Subcutaneous adipose tissue (tissue), 4 donors: ENCODE measurements around the gene AGAP1. TPM values are rescaled to one million over a fixed set of nuclear protein-coding genes. Genes with fewer than 3 reads are reported as not detected.

Experiments
- total RNA-seq, 4 donors: library from RNA; depleted of rRNA; stranded (reverse); fragments of >200 nt; gene quantifications; one replicate each; pipeline ENCODE4 v1.1.0, GENCODE V29; 2016
- TF ChIP-seq, protein P1 (sequence below): fragments of 450-650 bp; IDR thresholded peaks from one replicate; pipeline ENCODE4 v1.5.1; 2016; ENCODE audit warnings: low read depth, mild to moderate bottlenecking, control low read depth, antibody characterized with exemption, moderate library complexity

AGAP1 gene
- total RNA-seq, 4 donors from 2014 or later, result 13.6 to 26.3 (median 23.6) TPM

DNA sequence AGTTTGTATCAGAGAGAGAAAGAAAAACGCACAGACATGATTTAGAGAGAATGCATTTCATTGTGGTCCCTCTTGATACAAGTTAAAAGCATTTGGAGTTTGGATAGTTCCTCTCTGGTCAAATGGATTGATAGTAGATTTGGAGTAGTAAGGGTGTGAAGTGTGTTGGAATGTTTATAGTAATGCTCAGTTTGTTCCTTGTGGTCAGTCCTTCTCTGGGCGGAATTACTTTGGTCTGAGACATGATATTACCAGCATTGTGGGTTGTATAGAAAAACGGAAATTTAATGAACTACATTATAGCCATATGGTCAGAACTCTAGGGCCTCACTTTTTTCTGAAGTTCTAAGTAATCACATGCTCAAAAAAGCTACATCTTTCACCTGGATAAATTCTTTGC lies 178.9 kb downstream of the AGAP1 start:
- TF ChIP-seq, protein P1, sequence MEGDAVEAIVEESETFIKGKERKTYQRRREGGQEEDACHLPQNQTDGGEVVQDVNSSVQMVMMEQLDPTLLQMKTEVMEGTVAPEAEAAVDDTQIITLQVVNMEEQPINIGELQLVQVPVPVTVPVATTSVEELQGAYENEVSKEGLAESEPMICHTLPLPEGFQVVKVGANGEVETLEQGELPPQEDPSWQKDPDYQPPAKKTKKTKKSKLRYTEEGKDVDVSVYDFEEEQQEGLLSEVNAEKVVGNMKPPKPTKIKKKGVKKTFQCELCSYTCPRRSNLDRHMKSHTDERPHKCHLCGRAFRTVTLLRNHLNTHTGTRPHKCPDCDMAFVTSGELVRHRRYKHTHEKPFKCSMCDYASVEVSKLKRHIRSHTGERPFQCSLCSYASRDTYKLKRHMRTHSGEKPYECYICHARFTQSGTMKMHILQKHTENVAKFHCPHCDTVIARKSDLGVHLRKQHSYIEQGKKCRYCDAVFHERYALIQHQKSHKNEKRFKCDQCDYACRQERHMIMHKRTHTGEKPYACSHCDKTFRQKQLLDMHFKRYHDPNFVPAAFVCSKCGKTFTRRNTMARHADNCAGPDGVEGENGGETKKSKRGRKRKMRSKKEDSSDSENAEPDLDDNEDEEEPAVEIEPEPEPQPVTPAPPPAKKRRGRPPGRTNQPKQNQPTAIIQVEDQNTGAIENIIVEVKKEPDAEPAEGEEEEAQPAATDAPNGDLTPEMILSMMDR, result no peak

DNA sequence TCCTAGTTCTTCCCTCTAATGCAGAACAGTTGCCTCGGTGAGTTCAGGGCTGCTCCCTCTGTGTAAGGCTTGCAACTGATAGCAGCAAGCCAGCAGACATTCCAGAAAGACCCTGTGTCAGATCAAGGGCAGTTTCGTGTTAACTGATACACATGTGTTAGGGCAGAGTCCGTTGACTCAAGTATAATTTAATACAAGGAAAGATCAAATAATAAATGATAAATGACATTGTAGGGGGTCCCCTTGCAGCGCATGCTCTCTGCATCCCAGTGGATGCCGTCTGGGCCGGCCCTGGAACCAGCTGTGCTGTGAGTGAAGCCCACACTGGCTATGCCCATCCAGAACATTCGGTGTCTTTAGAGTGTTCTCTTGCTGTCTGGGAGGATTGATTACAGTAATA lies 180.3 kb downstream of the AGAP1 start:
- TF ChIP-seq, protein P1, result no peak

DNA sequence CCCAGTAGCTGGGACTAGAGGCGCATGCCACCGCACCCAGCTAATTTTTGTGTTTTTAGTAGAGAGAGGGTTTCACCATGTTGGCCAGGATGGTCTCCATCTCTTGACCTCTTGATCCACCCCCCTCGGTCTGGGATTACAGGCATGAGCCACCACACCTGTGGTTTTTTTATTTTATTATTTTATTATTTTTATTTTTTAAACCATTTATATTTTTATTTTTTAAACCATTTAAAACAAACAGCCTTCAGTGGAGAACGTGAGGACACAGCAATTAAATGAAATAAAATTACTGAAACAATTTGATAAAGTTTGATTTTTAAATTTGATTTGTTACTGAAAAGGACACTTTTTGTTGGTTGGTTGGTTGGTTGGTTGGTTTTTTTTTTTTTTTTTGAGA lies 181.0 kb downstream of the AGAP1 start:
- TF ChIP-seq, protein P1, result no peak

DNA sequence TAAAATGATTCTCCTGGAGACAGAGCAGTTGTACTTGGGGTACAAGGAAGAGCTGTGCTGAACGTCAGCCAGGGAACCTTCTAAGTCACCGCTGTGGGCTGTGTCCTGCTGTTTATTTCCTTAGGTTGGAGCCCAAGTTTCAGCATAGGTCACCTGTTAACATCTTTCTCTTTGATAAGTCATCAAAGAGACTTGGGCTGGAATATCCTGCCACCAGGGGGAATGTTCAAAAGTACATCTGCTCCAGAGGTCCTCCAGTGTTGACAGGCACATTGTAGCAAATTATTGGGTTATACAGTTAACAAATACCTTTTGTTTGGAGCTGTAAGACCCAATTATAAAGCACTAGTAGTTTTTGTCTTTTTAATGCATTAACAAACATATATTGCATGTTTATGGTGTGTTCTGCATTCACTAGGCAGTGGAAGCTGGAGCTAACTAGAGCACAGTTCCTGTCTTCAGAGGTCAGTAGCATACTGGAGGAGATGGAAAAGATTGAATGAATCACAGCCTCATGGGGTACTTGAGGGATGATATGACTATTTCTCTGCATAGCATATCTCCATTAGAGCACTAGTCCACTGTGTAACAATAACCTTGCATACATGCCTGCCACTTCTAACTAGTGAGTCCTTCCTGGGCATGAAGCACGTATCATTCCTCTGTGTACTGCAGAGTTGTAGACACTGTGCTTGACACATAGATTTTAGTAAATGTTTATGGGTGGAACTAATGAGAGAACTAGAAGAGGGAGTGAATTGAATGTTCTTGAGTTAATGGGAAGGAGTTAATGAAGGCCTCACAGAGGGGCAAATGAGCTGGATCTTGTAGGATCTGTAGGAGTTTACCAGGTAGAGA lies 182.1 kb downstream of the AGAP1 start:
- TF ChIP-seq, protein P1, result no peak

DNA sequence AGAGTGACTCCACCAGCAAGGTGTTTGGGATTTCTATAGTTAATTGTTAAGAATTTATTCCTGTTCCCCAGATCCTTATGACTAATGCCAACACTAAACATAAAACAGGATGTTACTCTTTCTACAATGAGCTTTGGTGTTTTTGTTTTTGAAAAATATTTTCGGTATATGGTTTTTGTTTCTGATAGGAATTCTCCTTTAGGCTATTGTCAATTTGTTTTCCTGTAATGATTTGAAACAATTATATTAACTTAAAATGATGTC lies 182.6 kb downstream of the AGAP1 start:
- TF ChIP-seq, protein P1, result no peak

DNA sequence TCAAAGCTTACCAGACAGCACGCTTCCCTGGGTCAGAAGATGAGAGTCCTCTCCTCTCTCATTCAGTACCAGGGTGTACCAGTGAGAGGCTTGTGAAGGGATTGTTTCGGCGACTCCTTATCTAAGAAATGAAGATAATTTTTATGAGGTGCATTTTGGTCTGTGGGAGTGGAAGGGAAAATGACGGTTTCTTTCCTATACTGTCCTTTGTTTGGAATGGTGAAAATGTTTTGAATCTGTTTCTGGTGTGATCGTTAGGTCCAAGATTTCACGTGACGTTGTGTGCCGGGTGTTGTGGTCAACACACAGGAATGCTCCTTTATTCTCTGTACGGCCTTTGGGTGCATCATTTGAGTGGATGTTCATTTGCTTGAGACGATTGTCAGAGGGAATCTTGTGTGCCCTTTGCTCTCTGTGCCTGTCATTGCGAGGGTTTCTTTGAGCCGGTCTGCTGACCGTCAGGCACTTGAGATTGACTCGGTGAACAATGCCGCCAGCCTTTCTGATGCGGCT lies 183.5 kb downstream of the AGAP1 start:
- TF ChIP-seq, protein P1, result no peak

DNA sequence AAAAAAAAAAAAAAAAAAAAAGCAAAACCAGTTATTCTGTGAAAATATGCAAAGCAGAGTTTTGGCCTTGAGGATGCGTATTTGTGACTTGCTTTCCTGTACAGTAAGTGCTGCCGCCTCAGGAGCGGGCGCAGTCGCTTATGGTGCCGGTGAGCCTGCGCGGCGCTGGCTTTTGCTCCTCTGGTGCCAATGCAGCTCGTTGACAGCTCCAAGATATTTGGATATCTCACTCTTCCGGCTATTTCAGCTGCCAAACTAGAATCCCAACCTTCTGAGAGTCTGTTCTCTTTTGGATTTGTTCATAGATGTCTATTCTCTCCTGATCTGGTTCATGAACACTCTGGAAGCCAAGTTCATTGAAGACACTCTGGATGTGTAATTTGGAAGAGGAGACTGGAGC lies 184.1 kb downstream of the AGAP1 start:
- TF ChIP-seq, protein P1, result no peak
